UCSD-AML1 (cell line): Measurements from ENCODE around the gene MYCL.
"Not testable (repeated sequence)": the region's sequence is repeated elsewhere in the genome, so short reads cannot be mapped to it uniquely, and the experiment has no call there.

Experiments used
- DNase-seq: peaks from one replicate; lab custom pipeline; 2025; ENCODE audit not compliant: unreplicated experiment; lab: John Stamatoyannopoulos, UW

Gene MYCL

DNA sequence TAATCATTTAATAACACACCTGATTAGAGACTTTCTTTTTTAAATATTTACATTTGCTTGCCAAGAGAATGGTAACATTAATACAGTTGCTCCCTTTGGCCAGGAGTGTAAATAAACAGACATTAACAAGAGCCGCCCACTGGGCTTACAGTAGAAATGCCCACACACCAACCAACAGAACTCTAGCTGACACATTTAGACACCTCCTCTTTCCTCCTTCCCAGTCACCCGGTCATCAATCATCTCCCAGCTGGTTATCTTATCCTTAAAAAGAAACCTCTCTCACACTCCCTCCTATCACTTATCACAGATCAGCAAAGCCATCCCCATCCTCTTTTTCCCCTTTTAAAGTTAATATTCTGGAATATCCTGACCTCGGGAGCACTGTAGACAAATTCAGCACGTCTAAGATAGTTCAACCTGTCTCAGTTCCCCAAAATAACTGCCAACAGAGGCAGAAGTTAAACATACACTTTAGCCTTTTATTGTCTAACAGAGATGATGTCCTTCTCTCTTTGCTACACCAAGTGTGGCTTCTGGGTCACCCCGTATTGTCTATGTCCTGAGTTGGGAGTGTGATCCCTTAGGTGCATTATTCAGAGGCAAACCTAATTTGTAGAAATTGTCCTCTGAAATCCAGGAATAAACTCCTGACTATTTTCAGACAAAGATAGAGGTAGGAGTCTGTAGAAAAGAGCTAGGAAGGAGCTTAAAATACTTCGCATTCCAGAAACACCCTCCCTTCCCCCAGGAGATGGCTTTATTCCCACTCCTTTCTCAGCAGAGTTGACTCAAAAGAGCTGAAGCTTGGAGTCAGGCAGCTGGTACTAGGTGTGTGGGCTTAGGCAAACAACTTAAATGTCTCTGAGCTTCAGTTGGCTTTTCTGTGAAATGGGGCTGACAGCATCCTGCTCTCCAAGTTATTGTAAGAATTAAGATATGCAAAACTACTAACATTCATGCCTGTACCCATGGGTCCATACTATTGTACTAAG lies 8.8 kb downstream of the MYCL start:
- DNase-seq, result no peak

DNA sequence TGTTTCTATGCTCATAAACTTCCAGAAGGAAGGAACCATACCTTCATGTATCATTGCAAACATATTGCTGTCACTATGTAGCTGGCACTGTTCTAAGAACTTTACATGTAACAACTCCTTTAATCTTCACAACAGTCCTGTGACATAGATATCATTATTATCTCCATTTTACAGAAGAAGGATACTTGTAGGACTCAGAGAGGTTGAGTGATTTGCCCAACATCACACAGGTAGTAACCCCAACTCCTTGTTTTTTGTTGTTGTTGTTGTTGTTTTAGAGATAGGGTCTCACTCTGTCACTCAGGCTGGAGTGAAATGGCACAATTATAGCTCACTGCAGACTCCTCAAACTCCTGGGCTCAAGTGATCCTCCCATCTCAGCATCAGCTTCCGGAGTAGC lies 10.8 kb downstream of the MYCL start:
- DNase-seq, result no peak

DNA sequence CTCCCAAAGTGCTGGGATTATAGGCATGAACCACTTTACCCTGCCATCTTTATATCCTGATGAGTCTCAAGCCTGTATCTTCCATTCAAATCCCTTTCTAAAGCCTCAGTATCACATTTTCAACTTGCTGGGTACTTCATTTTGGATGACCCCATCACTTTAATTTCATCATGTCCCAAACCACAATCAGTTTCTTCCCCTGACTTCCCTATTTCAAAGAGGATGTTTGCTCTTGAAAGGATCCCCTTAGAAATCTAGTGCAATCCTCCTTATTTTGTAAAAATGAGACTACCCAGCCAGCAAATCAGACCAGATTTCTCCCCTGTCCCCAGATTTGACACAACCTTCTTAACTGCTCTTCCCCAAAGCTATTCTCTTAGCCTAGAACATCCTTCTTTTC lies 11.4 kb downstream of the MYCL start:
- no peak for DNase-seq

DNA sequence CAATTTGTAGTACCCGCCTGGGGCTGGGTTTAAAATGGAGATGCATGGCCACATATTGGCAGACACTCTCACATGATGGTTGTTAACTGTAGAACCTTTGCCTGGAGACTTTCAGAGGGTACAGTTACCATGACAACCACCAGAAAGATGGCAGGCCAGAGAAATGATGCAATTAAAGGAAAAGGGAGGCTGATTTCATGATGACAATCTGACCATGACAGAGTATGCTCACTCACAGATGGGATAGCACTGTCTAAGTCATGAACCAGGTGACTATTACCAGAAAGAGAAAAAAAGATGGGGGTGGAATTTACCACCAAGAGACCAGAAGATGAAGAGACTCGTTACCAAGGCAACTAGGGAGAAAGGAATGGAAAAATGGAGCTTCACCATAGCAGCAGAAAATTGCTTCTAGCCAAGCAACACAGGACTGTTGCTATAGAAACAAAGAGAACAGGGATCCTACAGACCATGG lies 14.9 kb downstream of the MYCL start:
- no peak for DNase-seq

DNA sequence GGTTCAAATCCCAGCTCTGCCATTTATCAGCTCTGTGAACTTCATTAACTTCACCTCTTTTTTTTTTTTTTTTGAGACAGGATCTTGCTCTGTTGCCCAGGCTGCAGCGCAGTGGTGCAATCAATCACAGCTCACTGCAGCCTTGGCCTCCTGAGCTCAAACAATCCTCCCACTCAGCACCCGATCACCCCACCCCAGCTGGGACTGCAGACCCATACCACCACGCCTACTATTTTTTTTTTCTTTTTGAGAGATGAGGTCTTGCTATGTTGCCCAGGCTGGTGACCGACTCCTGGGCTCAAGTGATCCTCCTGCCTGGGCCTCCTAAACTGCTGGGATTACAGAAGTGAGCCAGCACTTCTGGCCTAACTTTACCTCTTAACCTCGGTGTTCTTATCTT lies 16.2 kb downstream of the MYCL start:
- DNase-seq, result no peak

DNA sequence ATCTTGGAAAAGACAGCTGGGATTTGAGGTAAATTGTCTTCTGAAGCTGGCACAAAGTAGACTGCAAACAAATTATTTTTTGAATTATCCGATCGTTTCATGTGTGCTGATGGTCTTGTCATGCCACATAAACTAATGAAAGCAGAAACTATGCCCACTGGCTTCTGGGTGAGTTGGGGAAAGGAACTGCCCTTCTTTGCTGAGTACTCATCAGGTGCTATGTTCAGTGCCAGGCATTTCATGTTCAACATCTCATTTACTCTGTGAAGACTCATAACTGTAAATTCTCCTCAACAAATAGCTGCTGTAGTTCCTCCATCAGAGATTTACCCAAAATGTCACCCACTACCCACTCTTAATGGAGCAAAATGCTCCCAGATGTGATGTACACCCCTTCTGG lies 19.6 kb downstream of the MYCL start:
- DNase-seq, result no peak

DNA sequence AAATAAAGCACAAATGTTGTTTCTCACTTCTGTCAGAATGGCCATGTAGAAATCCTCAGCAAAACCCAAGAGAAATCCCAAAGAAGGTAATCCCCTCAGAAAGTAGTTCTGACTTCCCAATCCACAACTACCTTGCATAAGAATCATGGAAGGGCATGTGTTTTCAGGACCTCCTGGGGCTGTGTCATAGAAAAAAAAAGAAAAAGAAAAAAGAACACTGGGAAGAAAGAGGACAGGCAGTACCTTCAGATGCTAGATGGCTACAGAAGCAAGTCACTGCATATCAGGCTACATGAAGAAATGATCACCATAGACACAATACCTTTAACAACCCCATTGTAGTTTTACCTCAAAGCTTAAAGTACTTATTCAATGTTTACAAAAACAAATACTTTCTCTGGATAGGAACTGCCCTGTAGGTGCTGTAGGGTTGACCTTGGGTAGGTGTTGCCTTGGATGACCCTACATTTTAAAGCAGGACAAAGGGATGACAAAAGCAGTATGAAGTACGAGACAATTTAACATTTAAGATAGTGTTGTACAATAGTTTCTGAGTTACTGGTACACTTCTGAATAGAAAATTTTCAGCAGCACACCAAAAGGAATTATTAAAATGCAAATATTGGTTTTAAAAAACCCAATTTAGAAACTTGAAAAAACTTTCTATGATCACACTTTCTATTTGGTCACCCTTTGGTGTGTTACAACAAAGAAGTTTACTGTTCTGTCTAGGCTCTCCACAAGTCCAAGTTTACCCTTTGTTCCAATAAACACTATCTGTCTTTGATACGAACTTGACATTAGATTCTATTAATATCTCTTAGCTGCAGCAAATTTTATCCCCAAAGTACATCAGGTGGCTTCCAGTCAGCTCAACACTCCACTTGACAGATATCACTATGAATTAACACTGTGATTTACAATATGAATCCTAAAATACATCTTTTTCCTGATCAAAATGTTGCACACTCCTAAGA lies 23.4 kb downstream of the MYCL start:
- no peak for DNase-seq

DNA sequence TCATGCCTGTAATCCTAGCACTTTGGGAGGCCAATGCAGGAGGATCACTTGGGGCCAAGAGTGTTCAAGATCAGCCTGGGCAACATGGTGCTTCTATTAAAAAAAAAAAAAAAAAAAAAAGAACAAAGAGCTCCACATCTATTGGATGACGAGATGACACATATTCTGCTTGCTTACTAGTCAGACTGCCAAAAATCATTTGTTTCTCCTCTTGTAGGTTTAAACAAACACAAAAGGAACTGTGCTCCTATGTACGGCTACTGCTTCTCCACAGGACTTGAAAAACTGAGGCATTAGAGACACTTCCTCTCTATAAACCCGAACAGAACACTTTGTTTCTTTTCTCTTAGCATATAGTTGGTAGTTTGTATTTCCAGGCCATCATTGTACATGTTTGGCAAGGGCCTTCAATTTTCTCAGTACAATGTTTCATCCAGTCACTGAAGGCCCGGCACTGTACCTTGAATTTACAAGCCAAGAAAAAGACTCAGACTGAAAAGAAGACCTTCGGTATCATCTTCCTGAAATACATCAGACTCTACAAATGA lies 24.4 kb downstream of the MYCL start:
- DNase-seq, result no peak

DNA sequence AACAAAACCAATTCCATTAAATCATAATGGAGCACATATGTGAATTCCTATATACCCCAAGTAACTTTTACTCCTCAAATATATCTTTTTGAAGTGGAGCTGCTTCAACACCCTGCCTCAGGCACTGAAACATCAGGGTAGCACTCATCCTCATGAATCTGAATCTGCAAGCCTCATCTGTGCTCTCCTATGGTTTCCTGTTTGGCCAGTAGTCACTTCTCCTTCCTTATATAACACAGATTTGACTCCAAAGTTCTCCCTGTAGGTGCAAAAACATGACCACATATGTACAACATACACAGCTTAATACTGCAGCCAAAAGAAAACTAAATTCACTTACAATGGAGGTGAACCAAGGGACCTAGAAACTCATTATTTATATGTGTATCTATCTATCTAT lies 25.6 kb downstream of the MYCL start:
- DNase-seq, result no peak

DNA sequence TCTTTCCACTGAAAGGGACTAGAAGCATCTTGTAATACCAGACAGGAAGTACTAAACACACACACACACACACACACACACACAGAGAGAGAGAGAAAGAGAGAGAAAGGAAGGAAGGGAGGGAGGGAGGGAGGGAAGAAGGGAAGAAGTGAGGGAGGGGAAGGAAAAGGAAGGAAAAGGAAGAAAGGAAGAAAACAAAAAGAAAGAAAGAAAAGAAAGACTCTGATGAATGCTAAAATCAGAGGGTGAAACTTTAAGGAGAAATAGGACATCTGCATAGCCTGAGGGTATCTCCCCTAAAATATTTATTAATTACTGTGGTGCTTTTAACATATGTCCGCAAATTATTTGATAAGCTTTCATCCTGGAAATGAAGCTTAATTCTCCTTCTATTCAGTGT lies 29.0 kb downstream of the MYCL start:
- DNase-seq, result no peak

DNA sequence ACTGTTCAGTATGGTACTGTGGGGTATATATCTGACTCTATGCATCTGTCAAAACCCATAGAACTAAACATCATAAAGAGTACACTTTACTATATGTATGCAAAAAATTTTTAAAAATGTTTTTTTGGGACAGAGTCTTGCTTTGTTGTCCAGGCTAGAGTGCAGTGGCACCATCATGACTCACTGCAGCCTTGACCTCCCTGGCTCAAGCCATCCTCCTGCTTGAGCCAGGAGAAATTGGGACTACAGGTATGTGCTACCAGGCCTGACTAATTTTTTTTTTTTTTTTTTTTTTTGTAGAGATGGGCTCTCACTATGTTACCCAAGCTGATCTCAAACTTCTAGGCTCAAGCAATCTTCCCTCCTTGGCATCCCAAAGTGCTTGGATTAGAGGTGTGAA lies 29.9 kb downstream of the MYCL start:
- DNase-seq, result no peak

DNA sequence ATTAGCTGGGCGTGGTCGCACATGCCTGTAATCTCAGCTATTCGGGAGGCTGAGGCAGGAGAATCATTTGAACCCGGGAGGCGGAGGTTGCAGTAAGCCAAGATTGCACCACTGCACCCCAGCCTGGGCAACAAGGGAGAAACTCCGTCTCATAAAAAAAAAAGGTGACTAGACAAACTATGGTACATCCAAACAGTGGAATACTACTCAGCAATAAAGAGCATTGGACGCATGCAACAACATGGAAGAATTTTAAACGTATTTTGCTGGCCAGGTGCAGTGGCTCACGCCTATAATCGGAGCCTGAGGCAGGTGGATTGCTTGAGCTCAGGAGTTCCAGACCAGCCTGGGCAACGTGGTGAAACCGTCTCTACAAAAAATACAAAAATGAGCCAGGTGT lies 30.7 kb downstream of the MYCL start:
- DNase-seq, result not testable (repeated sequence)

DNA sequence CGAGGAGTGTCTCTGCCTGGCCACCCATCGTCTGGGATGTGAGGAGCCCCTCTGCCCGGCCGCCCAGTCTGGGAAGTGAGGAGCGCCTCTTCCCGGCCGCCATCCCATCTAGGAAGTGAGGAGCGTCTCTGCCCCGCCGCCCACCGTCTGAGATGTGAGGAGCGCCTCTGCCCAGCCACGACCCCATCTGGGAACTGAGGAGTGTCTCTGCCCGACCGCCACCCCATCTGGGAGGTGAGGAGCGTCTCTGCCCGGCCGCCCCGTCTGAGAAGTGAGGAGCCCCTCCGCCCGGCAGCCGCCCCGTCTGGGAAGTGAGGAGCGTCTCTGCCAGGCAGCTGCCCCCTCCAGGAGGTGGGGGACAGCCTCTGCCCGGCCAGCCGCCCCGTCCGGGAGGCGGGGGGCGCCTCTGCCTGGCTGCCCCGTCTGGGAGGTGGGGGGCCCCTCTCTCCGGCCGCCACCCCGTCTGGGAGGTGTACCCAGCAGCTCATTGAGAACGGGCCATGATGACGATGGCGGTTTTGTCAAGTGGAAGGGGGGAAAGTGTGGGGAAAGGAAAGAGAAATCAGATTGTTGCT lies 32.1 kb downstream of the MYCL start:
- DNase-seq, result not testable (repeated sequence)

DNA sequence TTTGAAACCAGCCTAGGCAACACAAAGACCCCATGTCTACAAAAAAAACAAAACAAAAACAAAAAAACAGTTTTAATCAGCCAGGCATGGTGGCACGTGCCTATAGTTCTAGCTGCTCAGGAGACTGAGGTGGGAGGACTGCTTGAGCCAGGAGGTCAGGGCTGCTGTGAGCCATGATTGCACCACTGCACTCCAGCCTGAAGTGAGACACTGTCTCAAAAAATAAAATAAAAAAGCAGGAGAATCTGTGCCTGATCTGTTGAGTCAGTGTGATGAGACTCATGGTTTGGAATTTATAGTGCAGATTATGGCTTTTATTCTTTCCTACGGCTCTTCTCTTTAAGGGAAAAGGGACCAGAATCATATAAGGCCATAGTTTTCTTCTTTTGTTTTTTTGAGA lies 35.0 kb downstream of the MYCL start:
- no peak for DNase-seq

DNA sequence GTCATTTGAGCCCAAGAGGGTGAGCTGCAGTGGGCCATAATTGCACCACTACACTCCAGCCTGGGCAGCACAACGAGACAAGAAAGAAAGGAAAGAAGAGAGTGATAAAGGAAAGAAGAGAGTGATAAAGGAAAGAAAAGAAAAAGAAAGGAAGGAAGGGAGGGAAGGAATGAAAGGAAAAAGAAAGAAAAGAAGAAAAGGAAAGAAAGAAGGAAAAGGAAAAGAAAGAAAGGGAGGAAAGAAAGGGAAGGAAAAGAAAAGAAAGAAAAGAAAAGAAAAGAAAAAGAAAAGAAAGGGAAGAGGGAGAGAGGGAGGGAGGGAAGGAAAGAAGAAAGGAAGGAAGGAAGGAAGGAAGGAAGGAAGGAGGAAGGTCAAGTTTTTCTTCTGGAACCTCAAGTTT lies 36.0 kb downstream of the MYCL start:
- no peak for DNase-seq

DNA sequence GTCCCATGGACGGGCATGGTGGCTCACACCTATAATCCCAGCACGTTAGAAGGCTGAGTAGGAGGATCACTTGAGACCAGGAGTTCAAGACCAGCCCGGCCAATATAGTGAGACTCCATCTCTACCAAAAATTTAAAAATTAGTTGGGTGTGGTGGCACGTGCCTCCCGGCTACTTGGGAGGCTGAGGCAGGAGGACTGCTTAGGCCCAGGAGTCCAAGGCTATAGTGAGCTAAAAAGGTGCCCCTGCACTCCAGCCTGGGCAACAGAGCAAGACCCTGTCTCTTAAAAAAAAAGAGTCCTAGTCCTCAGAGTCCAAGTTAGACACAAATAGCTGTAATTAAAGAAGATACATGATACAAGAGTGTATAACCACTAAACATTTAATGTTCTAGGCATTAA lies 38.5 kb downstream of the MYCL start:
- DNase-seq, result no peak

DNA sequence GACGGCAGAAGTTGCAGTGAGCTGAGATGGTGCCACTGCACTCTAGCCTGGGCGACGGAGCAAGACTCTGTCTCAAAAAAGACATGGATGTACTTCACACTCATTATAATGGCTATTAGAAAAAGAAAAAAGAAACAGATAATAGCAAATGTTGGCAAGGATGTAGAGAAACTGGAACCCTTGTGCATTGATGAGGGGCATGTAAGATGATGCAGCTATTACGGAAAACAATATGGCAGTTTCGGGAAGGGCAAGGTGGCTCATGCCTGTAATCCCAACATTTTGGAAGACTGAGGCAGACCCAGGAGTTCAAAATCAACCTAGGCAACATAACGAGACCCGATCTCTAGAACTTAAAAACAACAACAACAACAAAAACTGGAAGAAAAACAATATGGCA lies 40.7 kb downstream of the MYCL start:
- no peak for DNase-seq

DNA sequence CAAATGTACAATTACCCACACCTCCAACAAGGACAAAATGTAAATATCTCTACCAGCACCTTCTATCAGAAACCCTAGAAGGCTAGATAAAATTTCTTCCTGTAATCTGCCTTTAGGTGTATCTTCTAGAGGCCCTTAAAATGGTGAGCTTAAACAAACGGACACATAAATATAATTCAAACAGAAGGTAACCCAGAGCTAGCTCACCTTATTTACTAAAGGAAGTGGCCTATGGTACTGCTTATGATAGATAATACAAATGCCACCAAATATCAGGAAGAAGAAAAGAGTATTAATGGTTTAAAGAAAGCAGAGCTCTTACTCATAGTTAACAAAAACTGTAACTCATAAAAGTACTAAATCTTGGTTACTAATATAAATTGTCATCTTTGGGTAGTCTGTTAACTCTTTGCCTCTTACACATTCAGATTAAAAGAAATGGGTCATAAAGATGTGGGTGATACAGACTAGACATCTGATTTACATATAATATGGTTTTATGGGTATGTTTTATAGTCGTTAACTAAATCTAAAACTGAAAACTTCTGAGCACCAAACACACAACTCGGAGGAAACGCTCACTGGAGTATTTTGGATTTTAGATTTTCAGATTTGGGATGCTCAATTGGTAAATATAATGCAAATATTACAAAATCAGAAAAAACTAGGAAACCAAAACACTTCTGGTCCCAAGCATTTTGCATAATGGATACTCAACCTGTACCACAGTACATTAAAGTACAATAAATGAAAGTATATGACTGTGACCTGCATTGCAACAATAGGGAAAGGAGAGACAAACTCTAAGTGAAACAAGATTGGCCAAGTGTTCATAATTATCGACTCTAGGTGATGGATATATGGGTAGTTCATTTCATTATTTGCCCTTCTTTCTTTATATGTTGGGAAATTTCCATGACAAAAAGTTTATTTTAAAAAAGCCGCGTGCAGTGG lies 41.6 kb downstream of the MYCL start:
- DNase-seq, result no peak

DNA sequence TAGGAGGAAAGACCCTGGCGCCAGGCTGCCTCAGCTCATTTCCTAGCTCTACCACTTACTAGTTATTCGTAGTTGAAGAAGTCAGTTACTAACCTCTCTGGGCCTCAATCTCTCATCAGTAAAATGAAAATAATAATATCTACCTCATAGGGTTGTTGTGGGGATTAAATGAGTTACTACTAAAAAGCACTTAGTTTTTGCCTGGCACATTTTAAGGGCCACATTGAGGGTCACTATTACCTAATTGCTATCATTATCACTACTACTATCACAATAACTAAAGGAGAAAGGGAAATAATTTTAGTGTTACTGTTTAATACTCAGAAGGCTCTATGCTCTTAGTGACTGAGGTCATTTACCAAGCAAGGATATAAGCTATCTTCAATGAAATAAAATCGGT lies 43.4 kb downstream of the MYCL start:
- DNase-seq, result no peak
